HG03378 (cell line): ENCODE measurements around the gene CASKIN2.
"Not testable (repeated sequence)": the region's sequence is repeated elsewhere in the genome, so short reads cannot be mapped to it uniquely, and the experiment has no call there.

Experiments used
- ATAC-seq: cut with Tn5 transposase; IDR thresholded peaks from one replicate; pipeline ENCODE4 v1.9.1; 2021; ENCODE audit warnings: mild to moderate bottlenecking, moderate library complexity; ENCODE audit not compliant: unreplicated experiment

Gene CASKIN2

DNA sequence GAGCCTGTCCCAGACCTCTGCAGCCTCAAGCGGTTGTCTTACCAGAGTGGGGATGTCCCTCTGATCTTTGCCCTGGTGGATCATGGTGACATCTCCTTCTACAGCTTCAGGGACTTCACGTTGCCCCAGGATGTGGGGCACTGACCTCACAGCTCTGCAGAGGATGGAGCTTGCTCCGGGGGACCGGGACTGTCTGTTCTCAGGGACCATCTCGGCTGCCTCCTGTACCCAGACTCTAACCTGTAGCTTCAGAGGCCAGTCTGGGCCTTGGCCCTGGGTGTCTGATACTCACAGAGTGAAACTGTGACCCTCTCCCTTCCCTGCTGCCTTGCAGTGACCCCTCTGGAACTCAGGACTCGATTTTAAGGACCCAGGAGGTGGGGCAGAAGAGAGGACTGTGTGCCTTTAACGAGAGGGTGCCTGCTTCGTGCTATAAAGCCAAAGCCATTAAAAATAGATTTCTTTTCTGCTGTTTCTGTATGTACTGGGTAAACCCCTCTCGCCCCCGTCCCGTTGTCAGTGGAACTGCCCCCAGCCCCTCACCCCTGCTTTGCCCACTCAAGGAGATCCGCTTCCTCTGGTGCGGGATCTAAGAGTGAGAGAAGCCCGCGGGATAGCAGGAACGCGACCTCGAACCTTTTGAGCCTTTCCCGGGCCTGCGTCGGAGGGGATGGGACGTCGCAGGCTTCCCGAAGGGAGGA lies 9.1 kb upstream of the CASKIN2 start:
- no peak for ATAC-seq

DNA sequence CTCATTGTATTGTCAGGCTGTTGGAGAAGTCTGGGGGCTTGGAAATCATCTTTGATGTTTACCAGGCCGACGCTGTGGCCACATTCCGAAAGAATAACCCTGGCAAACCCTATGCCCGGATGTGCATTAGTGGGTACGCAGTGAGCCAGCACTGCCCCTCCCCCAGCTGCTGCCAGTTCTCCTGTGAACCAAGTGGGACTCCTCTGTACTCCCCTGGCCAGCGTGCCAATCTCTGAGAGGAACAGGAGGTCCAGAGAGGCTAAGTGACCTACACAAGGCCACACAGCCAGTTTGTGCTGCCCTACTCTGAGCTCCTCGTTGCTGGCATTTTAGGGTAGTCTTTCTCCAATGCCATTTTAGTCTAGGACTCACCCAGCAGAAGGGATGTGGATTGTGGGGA lies 8.3 kb upstream of the CASKIN2 start:
- no peak for ATAC-seq

DNA sequence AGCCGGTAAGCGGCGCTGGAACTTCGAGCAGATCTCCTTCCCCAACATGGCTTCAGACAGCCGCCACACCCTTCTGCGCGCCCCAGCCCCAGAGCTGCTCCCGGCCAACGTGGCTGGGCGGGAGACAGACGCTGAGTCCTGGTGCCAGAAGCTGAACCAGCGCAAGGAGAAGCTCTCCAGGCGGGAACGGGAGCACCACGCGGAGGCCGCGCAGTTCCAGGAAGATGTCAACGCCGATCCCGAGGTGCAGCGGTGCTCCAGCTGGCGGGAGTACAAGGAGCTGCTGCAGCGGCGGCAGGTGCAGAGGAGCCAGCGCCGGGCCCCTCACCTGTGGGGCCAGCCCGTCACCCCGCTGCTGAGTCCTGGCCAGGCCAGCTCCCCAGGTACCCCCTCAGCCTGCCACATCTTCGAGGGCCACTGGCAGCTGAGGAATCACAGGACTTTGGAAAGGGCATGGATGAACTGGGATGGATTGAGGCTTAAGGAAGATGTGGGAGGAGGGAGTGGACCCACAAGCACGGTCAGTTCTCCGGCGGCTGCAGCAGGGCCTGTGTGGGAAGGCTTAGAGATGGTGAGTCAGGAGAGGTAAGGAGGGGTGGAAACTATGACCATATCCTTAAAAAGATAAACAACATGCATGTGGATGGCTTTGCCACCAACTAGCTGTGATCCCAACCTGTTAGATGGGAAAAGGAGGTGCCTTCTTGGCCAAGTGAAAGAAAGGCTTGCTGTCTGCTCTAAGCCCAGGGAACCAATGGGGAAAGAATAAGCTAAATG lies 6.8 kb upstream of the CASKIN2 start:
- no peak for ATAC-seq

DNA sequence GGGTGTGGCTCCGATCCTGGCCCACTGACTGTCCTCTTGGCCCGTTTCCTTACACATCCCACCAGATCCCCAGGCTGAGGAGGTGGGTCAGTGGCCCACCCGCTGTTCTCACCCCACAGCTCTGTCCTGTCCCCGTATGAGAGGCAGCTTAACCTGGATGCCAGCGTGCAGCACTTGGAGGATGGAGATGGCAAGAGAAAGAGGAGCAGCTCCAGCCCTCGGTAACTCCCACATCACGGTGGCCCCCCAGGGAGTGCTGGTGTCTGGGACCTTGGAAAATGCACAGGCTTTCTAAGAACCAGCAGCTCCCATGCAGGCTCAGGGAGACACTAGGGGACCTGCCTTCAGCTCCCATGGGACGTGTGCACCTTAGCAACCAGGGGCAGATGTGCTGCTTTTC lies 6.0 kb upstream of the CASKIN2 start:
- ATAC-seq, result no peak

DNA sequence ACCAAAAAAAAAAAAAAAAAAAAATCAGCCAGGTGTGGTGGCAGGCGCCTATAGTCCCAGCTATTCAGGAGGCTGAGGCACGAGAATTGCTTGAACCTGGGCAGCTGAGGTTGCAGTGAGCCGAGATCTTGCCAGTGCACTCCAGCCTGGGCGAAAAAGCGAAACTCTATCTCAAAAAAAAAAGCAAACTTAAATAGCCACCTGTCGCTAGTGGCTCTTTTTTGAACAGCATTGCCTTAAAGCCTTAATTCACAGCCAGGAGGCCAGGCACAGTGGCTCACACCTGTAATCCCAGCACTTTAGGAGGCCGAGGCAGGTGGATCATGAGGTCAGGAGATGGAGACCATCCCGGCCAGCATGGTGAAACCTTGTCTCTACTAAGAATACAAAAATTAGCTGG lies 5.1 kb upstream of the CASKIN2 start:
- not testable (repeated sequence) for ATAC-seq

DNA sequence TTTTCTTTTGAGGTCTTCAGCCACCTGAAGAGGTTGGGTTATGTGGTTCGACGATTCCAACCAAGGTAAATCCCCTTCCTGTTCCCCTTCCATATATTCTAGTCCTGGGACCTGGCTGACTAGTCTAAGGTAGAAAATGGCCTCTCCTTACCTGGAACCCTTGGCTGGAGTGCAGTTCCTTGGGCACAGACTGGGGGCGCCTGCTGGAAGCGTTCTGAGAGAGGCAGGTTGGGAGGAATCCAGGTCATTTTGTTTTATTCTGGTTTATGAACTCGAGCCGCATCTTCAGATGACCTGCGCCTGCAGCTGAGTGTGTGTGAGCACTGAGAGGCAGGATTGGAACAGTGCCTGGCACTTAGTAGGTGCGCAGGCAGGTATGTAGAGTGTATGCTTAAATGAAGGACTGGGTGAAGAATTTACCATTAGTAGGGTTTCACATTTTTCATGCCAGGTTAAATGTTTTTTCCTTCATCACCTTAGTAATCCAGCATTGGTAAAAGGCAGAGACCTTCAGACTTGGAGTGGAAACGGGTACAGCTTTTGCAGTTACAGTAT lies 3.7 kb upstream of the CASKIN2 start:
- no peak for ATAC-seq

DNA sequence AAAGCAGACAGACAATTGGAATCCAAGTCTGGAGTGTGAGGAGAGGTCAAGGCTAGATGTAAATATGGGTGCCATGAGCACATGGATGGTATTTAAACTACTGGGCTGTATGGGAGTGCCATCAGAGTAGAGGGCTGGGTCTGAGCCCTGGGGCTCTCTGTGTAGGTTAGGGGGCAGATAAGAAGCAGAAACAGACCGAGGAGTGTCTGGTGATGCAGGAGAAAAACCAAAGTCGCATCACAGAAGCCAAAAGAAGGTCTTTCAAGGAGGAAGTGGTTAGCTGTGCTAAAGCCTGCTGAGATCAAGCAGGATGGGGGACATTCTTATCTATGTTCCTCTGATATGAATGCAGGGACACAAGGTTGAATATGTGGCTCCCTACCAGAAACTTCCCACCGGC lies 2.9 kb upstream of the CASKIN2 start:
- no peak for ATAC-seq

DNA sequence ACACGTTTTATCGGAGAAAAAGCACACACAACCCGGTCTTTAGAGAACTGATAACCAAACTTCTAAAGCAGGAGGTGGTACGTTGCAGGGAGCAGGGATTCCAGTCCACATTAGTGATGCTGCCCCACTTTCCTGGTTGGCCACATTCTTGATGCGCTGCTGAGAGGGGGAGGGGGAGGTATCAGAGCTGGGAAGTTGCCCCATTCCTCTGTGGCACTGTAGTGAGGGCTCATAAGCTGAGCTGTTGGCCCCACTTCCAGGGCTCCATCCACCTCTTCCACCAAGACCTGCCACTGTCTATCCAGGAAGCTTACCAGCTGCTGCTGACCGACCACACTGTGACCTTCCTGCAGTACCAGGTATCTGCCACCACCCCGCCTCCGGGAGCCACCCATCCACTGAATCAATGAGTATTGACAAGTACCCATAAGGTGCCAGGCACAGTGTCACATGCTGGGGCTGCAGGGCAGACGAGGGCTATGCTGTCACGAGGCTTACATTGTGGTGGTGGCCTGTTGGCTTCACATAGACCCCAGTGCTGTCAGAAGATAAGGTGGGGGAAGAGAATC lies 2.0 kb upstream of the CASKIN2 start:
- ATAC-seq, result no peak

DNA sequence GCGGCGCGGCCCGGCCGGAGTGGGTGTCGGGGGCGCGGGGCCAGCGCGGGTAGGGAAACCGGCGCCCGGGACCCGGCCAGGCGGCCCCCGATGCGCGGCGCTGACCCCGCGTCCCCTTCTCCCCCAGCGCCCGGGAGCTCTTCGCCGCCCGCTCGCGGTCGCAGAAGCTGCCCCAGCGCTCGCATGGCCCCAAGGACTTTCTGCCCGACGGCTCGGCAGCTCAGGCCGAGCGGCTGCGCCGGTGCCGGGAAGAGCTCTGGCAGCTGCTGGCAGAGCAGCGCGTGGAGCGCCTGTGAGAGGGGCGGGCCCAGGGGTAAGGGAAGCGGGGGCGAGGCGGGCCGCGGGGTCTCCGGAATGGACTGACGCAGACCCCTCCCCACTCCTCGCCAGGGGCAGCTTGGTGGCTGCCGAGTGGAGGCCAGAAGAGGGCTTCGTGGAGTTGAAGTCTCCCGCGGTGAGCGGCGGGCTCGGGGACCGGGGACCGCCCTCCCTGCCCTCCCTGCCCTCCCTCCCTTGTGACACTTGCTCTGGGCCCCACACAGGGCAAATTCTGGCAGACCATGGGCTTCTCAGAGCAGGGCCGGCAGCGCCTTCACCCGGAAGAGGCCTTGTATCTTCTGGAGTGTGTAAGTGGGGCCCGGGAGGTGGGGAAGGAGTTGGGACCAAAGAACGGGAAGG lies 1.4 kb upstream of the CASKIN2 start:
- no peak for ATAC-seq

DNA sequence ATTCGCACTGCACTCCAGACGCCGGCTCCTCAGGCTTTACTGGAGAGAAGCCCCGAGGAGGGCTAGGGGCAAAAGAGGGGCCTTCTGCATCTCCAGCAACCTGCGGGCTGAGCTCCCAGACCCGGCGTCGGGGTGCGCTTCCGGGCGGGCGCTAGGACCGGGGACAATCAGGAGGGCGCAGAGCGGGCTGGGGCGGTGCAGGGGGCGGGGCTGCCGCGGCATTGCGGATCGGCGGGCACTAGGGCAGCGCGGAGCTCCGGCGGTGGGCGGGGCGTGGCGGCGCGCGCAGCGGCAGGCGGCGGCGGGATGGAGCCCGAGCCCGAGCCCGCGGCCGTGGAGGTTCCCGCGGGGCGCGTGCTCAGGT lies 900 bp upstream of the CASKIN2 start, which contains the start of gene TSEN54:
TSEN54 (plus strand) TSS at position 274 of the 364 bp plus-strand sequence; CDS start at position 307, 33 bp downstream.
- ATAC-seq, result no peak

DNA sequence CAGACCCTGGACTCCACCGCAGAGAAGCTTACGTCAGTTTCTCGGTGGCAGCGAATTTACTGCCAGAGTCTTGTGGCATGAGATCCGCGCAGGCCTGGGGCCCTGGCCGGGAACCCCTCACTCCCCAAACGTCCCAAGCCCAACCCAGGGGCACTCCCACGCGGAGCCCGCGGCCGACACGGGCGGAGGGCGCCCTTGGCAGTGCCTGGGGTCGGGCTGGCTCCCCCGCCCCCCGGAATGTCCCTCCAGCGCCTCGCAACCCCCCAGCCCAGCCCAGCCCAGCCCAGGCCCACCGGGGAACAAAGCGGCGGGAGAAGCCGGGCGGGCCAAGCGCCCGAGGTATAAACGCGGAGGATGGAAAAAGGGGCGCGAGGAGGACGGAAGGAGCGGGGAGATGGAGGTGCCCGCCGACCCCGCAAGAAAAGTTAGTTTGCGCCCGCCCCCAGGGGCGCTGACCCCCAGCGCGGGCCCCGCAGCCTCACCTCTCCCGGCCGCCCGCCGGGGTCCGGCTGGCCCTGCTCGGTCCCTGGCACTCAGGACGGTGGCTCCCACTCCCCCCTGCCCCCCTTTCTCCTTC lies 330 bp downstream of the CASKIN2 start:
- no peak for ATAC-seq

DNA sequence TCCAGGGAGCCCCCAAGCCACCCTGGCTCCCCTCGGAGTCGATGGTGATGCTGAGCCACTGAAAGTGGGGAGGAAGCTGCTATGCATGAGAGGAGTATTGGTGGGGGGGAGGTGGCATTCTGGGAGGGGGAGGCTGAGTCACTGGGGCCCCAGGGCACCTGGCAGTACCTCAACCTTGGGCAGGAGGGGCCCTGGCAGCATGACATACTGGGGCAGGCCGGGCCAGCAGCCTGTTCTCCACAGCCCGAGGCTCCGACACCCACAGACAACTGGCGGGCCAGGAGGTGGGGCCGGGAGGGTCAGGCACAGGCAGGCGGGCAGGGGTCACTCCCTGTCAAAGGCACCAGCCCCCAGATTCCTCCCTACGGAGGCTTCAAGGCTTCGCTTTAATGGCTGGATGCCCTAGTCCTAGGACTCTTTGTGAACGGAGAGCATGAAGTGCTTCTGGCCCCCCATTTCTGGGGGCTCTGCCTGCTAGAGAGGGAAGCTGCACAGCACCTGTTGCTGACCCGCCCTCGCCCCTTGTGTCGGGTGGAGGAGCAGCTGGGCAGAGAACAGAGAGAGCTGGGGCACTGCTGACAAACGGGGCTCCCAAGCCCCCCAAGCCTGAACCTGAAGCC lies 928 bp downstream of the CASKIN2 start:
- ATAC-seq, result no peak

DNA sequence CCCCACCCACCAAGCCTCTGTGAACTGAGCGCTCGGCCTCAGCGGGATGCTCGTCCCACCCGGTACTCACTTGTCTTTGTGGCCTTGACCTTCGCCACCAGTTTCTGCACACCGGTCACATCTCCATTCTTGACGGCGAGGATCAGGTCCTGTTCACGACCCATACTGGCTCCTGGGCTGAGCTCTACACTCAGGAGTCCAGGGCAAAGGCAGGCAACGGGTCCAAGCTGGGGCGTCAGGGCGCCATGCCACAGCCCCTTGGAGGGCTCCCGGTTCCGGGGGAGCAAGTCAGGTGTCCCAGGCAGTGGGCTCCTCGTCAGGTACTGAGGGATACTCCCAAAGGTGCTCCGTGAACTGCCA lies 1.7 kb downstream of the CASKIN2 start:
- ATAC-seq, result no peak

DNA sequence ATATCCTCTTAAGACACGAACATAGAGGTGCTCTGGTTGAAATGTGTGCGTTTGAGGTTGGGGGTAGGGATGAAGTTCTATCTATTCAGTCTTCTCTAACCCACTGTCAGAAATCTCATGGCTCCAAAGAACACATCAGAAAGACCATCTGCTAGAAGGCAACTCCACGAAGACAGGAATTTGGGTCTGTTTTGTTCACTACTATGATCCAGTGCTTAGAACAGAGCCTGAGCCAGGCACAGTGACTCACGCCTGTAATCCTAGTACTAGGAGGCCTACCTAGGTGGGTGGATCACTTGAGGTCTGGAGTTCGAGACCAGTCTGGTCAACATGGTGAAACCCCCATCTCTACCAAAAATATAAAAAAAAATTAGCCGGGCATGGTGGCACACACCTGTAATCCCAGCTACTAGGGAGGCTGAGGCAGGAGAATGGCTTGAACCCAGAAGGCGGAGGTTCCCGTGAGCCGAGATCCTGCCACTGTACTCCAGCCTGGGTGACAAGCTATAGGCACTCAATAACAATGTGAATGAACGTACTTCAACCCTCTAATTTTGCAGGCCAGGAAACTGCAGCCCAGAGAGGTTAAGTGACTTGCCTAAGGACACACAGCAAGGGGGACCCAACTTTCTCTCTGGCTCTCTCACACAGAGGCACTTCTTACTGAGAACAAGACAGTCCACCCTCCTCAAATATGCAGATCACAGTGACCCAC lies 2.3 kb downstream of the CASKIN2 start:
- ATAC-seq, result no peak

DNA sequence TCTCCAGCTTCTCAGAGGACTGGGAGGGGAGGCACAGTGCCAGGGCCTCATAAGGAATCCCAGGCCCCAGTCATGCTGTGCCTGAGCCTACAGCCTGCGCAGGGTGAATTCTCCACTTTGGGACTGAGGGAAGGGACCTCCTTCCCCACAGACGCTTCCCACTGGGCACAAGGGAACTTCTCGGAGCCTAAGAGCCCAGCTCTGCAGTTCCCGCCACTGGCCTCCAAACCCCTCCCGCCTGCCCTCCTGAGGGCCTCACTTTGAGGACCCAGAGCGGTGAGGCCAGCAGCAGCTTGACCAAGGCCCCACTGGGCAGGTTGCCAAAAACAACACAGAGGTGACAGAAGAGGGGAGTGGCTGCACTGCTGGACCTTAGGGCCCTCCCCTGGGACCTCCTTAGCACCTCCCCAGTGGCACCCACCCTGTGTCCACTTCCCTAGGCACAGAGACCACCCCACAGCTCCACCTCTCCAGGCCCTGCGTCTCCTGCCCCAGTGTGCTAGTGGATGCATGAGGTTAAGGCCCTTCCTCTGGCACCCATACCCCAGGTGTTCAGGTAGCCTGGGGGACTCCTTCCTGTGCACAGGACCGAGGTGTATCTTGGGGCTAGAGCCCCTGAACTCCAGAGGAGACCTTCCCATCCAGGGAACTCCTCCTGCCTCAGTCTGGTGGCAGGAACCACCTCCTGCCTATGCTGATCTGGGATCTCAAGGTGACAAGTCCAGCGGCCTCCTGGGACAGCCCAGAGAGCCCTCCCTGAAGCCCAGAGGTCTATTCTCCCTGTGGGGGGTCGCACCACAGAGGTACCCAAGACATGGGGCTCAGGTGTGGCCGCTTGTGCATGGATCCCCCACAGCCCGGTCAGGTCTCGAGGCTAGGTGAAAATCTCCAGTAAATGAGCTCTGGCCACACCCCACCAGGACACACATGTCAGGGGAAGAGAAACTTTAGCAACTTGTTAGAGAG lies 3.4 kb downstream of the CASKIN2 start:
- no peak for ATAC-seq

DNA sequence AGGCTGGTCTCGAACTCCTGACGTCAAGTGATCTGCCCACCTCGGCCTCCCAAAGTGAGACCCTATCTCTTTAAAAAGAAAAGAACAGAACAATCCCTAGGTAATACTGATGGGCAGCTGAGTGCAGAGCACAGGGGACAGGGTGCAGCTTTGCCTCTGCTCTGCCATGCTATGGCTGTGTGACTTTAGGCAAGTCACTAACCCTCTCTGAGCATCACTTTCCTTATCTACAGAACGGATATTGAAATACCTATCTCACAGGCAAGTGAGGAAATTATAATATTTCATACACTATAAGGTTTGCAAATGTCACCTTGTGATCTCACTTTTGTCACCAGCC lies 4.1 kb downstream of the CASKIN2 start:
- ATAC-seq, result no peak

DNA sequence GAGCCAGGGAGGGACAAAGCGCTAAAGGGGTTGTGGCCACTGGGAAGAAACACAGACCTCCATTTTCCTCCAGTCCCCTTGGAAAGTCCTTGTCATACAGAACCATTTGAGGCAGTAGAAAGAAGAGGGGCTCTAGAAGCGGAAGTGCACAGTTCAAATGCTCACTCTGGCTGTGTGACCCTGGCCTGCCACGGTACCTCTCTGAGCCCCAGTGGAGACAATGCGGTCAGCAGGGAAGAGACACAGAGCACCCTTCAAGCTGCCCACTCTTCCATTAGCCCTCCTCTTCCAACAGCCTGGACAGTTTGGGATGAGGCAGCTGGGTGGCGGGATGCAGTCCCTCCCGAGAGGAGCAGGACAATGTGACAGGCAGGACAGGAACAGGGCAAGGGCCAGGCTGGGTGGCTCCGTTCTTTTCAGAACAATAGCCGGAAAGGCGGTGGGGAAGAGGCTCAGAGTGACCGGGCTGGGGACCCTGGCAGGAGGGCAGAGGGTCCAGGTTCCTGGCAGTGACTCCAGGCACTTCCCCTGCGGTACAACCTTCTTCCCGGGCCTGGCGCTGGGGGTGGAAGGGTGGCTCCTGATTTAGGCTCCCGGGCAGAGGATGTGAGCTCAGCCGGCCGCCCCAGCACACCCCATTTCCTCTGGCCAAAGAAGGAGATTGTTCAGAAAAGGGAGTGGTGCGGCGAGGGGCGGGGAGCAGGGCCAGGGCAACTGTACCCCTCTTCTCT lies 5.6 kb downstream of the CASKIN2 start:
- ATAC-seq, result no peak

DNA sequence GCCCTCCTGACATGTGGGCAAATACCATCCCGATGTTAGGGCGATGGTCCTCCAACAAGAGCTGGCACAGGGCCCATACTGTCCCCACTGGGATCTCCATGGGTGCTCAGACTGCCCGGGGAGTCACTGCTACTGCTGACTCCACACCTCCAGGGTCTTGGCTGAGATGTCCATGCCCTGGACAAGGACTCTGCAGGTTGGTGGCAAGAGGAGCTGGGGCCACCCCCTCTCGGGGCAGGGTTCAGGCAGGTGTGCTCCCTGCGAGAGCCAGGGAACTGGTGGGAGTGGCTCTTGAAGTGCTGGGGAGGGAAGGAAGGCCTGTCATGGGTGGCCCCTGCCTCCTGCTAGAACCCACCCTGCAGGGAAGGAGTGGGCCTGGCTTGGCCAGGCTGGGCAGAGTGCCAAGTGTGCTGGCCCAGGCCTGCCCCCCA lies 6.4 kb downstream of the CASKIN2 start:
- no peak for ATAC-seq
